Epithelial cell of esophagus (primary cell): Measurements from ENCODE around the gene CYB5A.
"Not testable (repeated sequence)": the region's sequence is repeated elsewhere in the genome, so short reads cannot be mapped to it uniquely, and the experiment has no call there.

Experiments used
- DNase-seq: peaks from one replicate; pipeline ENCODE4 v3.0.0; 2010; ENCODE audit warnings: low read depth
- H3K4me3 ChIP-seq: 2 replicates; pipeline ENCODE4 v1.5.1; 2011; ENCODE audit warnings: mild to moderate bottlenecking, low read length, control low read depth
- CTCF ChIP-seq: IDR thresholded peaks from 2 replicates; pipeline ENCODE4 v1.5.1; 2011; ENCODE audit warnings: low read depth, mild to moderate bottlenecking, low read length, control low read depth, inconsistent platforms; ENCODE audit not compliant: insufficient read depth; ENCODE audit errors: missing control alignments

The CYB5A gene

GRCh38 chr18:74294526-74294925 is 2.8 kb upstream of the CYB5A start:
- TF ChIP-seq CTCF, result no peak
- H3K4me3 ChIP-seq, result no peak overlapping the region
- DNase-seq, result no peak

GRCh38 chr18:74292982-74293381 is 1.2 kb upstream of the CYB5A start:
- DNase-seq, result not testable (repeated sequence)

GRCh38 chr18:74292541-74292858 is 737 bp upstream of the CYB5A start:
- no peak for TF ChIP-seq CTCF
- DNase-seq, result no peak
- peak overlapping the region; percentile 80 for H3K4me3 ChIP-seq

More at GRCh38 chr18:74292982-74293381, 1.2 kb upstream of the CYB5A start:
- H3K4me3 ChIP-seq, result not testable (repeated sequence)

GRCh38 chr18:74291472-74291770 is 342 bp downstream of the CYB5A start:
- no peak for TF ChIP-seq CTCF
- no peak for DNase-seq
- H3K4me3 ChIP-seq, result peak overlapping the region; percentile 80

GRCh38 chr18:74290794-74291471 is 830 bp downstream of the CYB5A start:
- TF ChIP-seq CTCF, result peak; percentile 49
- peak overlapping the region; percentile 80 for H3K4me3 ChIP-seq
- DNase-seq, result peak; percentile 85

GRCh38 chr18:74290021-74290420 is 1.7 kb downstream of the CYB5A start:
- H3K4me3 ChIP-seq, result no peak overlapping the region
- no peak for TF ChIP-seq CTCF

GRCh38 chr18:74289137-74289536 is 2.6 kb downstream of the CYB5A start:
- DNase-seq, result no peak
- TF ChIP-seq CTCF, result no peak
- H3K4me3 ChIP-seq, result no peak overlapping the region

More at GRCh38 chr18:74290021-74290420, 1.7 kb downstream of the CYB5A start:
- no peak for DNase-seq
